ENCODE data around the gene CNTNAP2. TPM values are rescaled to one million over a fixed set of nuclear protein-coding genes. Genes with fewer than 3 reads are reported as not detected.

CNTNAP2 gene
- total RNA-seq, 4 donors from 2014 or later = 0.42 to 0.71 TPM; not detected in 2

GRCh38 chr7:147578196-147578595, 1461.6 kb downstream of the CNTNAP2 start:
- no peak for TF ChIP-seq CTCF (IDR thresholded peaks at IDR 0.05)
- no peak for TF ChIP-seq POLR2A (IDR thresholded peaks at IDR 0.05)
- intact Hi-C loops (cut with DNase I; ENCODE audit: low total_unique reads) = no loop called here
- WGBS, 2 donors = 75% methylated on average over 3 of the region's 3 CpGs
- DNase-seq (ENCODE audit: low spot score in 2 of 2) = no peak
- no peak overlapping the region for H3K4me3 ChIP-seq (ENCODE audit: low read depth, poor library complexity, severe bottlenecking)

GRCh38 chr7:147579148-147579547, 1462.5 kb downstream of the CNTNAP2 start:
- DNase-seq (ENCODE audit: low spot score in 2 of 2) = no peak
- intact Hi-C loops (cut with DNase I; ENCODE audit: low total_unique reads) = no loop called here
- no peak overlapping the region for H3K4me3 ChIP-seq (ENCODE audit: low read depth, poor library complexity, severe bottlenecking)
- TF ChIP-seq CTCF (IDR thresholded peaks at IDR 0.05) (no peak), POLR2A (IDR thresholded peaks at IDR 0.05) (no peak)
- 41 to 47% methylated on average over 1 of the region's 1 CpG for WGBS, 2 donors

GRCh38 chr7:147584771-147585193, 1468.2 kb downstream of the CNTNAP2 start:
- WGBS, 2 donors = 50 to 55% methylated on average over 5 of the region's 5 CpGs
- TF ChIP-seq POLR2A (IDR thresholded peaks at IDR 0.05) (no peak), CTCF (IDR thresholded peaks at IDR 0.05) (no peak)
- no peak overlapping the region for H3K4me3 ChIP-seq (ENCODE audit: low read depth, poor library complexity, severe bottlenecking)
- DNase-seq (ENCODE audit: low spot score in 2 of 2) = no peak
- intact Hi-C loops (cut with DNase I; ENCODE audit: low total_unique reads) = no loop called here

- intact Hi-C loops (cut with DNase I; ENCODE audit: low total_unique reads) = no loop called here
- WGBS, 2 donors = 0 to 46% methylated on average over 1 of the region's 1 CpG
- H3K4me3 ChIP-seq (ENCODE audit: low read depth, poor library complexity, severe bottlenecking) = no peak overlapping the region
- TF ChIP-seq POLR2A (IDR thresholded peaks at IDR 0.05) (no peak), CTCF (IDR thresholded peaks at IDR 0.05) (no peak)
- DNase-seq (ENCODE audit: low spot score in 2 of 2) = no peak
These were observed 1469.5 kb downstream of the CNTNAP2 start for GRCh38 chr7:147586110-147586509.

GRCh38 chr7:147586526-147586925, 1469.9 kb downstream of the CNTNAP2 start:
- DNase-seq (ENCODE audit: low spot score in 2 of 2) = no peak
- TF ChIP-seq POLR2A (IDR thresholded peaks at IDR 0.05) (no peak), CTCF (IDR thresholded peaks at IDR 0.05) (no peak)
- WGBS, 2 donors = 41 to 94% methylated on average over 1 of the region's 1 CpG
- intact Hi-C loops (cut with DNase I; ENCODE audit: low total_unique reads) = no loop called here
- no peak overlapping the region for H3K4me3 ChIP-seq (ENCODE audit: low read depth, poor library complexity, severe bottlenecking)

All from lower leg skin (tissue), 4 donors.